HG03378 (cell line): Measurements from ENCODE around the gene PCBP3.

ENCODE experiments used
- ATAC-seq: cut with Tn5 transposase; IDR thresholded peaks from one replicate; pipeline ENCODE4 v1.9.1; 2021; ENCODE audit warnings: mild to moderate bottlenecking, moderate library complexity; ENCODE audit not compliant: unreplicated experiment

Gene PCBP3

DNA sequence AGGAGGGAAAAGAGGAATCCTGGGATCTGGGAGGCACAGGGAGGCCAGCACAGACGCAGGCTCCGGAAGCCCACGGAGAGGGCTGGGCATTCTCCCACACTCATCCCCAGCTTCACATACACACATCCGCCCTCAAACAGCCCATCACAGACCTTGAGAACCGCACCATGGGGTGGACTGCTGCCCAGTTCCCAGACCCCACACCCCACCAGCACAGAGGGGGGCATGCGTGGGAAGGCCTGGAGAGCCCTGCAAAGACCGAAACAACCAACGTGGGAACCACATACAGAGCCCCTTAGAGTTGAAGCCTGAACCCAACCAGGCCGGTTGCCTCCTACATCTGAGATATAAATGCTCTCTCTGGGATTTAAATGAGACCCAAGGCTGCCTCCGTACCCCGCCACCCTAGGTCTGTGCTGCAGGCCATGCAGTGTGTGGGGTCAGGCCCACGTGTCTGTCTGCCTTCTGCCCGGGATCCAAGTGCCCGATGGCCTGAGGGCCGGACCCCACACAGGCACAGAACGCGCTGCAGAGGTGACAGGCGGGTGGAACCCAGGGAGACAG is 211.8 kb downstream of the PCBP3 start:
- no peak for ATAC-seq

DNA sequence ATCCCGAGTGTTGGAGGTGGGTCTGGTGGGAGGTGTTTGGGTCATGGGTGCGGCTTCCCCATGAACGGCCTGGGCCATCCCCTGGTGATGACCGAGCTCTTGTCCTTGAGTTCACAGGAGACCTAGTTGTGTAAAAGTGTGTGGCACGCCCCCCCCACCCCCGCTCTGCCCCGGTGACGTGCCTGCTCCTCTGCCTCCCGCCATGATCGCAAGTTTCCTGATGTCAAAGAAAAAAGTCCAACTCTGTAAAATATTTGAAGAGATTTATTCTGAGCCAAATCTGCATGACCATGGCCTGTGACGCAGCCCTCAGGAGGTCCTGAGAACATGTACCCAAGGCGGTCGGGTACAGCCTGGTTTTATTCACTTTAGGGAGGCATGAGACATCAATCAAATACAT is 212.9 kb downstream of the PCBP3 start:
- ATAC-seq = no peak

DNA sequence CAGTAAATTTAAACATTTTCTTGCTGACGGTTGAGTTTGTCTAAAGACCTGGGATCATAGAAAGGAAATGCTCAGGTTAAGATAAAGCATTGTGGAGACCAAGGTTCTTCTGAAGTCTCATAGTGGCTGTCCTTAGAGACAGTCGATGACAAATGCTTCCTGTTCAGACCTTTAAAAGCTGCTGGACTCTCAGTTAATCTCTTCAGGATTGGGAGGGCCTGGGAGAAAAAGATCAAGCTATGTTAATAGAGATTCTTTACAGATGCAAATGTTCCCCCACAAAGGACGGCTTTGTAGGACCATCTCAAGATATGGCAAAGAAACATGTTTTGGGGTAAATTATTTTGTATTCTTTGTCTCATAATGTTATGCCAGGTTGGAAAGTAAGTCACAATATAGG is 213.4 kb downstream of the PCBP3 start:
- ATAC-seq = no peak

DNA sequence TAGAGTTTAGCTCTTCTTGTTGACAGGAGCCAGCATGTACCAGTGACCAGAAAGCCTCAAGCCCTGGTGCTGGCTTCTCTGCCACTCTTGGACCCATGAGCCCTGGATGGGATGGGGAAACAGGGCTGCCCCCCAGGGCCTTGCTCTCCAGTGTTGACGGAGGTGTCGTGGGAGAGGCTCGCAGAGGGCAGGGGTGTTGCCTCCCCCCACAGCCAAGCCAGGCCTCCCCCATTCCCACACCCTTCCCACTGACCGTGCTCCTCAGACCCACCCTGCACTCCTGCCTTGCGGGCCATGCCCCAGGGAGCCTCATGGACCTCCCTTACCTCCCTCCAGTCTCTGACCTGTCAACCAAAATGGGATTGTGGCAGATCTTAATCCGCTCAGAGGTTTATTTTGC is 214.2 kb downstream of the PCBP3 start:
- no peak for ATAC-seq

DNA sequence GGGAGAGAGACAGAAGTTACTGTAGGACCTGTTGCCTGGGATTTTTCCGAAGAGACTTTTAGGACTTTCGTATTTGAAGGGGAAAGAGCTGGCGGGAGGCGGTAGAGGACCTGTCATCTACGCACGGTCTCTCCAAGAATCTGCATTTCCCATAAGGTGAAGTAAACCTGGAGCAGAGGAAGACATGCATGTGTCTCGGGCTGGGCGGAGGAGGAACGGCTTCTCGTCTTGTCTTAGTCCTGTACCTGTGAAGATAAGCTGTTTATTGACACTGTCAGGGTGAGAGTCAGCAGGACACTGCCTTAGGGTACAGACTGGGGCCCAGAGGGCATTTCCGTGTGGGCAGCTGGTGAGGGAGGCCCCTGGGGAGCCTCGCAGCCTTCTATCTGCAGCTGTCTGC is 214.7 kb downstream of the PCBP3 start:
- no peak for ATAC-seq

DNA sequence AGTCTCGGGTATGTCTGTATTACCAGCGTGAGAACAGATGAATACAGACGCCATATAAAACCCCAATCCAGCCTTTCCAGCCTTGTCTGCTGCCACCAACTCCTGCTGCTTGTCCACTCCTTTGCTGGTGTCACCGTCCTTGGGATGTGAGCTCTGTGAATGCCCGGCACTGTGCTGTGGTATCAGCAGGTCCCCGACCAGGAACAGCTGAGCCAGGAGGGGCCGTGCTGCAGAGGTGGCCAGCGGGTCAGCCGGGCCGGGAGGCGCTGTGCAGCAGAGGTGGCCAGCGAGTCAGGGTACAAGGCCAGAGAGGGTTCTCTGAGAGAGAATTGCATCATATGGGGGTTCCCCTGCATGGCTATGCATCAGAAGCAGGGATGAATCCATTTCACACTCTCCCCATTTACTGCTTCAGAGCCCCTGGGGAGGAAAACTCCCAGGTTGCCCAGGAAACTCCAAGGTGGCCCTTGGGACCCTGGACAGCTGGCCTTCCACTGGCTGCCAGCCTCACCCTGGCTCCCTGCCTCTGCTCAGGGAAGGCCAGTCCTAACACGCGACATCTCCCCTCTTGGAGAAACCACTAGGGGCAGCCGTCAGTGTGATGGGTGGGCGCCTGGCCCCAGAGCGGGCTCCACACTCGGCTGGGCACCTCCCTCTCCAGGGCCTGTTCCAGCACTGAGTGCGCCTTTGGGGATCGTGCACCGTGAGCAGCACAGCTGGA is 215.7 kb downstream of the PCBP3 start:
- ATAC-seq = no peak

DNA sequence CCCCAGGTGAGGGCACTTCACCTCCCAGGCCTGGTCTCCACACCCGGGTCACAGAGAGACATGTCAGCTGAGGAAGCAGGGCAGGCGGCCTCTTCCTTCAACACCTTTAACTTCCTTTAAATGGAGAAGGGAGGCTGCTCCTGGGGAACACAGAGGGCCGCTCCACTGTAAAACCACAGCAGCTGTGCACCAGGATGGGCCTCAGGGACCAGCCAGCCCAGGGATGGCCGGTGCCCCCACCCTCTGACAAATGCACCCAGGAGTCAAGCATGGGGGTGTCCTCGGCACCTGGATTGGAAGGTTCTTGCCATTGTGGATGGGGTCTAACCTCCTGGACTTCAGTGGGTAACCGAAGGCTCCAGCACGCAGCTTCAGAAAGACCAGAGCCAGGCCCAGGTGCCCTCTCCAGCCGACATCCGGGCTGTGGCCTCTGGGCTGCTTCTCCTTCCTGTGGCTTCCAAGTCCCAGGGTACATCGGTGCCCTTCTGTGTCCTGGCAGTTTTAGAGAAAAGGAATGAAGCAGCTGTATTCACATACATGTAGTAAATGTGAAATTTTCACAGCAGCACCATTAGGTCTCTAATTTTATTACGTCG is 216.3 kb downstream of the PCBP3 start:
- ATAC-seq = no peak

DNA sequence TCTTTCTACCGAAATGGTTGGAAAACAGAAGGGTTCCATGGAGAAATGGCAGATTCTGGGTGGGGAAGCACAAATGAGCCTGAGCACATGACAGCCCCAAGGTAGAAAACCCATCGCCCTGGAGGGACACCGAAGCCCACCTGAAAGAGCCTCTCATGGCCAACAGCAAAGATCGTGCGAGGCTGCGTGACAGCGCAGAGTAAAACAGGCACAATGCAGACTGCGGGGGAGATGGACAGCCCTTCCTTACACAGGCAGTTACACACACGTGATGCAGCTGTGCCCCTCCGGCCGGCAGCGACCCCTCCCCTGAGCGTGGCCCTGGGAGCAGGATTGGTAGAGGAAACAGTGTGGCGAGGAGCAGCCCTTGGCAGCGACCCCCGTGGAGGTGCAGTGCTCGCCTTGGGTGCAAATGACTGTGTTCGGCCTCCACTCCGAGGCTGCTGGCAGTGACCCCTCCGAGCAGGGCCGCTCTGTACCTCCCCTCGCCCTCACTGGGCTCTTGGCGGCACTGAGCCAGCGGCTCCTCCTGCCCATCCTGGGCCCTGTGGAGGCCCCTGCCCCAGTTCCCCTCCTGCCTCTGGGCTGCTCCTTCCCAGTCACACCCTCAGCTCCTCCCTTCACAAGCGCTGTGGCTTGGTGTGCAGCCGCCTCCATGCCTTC is 217.1 kb downstream of the PCBP3 start:
- no peak for ATAC-seq

DNA sequence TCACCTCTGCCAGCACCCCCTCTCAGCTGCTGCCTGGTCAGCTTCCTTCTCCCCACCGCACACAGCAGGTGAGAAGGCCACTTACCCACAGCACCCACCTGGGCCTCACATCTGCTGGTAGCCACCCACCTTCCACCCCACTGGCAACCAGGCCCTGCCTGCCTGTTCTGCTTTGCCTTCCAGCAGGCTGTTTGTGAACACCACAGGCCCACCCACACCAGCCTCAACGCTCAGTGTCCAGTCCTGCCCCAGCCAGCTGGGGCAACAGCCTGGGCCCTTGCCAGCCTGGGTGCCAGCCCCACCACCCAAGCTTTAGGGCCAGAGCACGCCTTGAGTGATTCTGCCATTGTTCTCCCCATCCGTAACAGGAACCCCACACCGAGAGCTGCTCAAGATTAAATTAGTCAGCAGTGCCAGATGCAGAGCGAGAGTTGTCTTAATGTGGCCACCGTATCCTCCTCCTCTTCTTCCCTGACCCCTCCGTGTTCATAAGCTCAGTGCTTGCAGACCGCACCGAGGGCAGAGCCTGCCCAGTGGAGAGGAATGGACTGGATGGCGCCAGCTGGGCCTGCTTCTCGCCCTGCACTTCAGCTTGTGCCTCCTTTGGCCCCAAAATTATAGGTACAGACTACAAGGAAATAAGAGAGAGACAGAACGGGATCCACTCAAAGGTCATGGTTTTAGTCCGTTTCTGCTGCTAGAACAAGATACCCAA is 217.8 kb downstream of the PCBP3 start:
- ATAC-seq = no peak

DNA sequence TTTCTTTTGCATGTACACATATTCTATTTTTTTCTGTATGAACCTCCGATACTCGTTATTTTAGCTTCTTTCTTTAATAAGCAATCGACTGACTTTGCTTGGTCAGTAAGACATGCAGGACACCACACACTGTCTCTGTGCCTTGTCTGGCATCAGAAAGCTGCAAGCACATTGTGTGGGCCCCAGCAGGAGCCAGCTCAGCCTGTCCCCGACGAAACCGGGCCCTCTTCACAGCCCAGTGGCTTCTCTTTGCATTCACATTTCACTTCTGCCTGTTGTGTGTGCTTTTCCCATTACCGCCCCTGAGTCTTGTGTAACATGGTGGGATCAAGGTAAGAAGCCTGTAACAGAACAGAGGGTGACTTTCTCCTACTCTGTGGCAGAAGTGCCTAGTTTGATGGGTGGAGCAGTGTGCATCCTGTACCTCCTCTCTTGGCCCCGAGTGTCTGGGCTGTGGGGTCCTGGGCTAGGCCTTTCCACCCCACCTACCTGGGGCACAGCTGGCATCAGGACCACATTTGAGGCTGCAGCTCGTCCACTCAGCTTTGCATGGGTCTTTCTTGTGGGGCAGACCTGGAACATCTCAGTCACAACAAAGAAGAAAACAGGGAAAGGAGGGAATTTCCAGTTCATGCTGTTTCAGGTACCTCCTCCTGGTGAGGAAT is 219.2 kb downstream of the PCBP3 start:
- ATAC-seq = no peak

DNA sequence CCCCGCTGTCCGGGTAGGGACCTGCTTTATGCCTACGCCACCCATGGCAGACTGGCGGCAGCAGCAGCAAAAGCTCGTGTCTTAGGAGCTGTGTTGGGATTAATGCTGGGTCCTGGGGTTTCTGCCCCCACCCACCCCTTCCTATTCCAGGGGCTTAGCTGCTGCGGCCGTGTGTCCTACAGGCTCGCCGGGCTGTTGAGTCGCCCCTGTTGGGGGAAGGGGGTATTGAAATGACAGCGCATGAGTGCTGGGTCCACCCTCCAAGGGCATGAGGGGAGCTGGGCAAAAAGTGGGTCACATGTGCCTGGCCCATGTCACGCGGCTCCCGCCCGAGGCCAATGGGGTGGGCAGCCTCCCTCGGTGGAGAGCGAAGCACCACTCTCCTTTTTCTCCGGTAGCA is 219.7 kb downstream of the PCBP3 start:
- no peak for ATAC-seq

DNA sequence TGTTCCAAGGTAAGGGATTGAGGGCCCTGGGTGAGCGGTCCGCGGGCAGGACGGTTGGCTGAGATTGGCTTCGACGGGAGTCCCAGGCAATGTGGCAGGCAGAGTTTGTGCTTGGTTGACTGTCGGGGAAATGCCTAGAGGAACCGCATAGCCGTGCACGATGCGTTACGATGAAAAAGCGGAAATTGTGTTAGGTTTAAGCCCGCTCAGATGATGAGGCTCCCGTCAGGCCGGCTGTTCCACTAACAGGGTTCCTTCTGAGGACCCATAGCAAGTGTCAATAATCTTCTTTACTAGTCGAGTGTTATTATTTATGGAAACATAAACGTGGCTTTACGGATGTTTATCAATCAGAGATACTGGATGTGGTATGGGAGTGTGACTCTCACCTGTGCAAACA is 220.2 kb downstream of the PCBP3 start:
- ATAC-seq = no peak

DNA sequence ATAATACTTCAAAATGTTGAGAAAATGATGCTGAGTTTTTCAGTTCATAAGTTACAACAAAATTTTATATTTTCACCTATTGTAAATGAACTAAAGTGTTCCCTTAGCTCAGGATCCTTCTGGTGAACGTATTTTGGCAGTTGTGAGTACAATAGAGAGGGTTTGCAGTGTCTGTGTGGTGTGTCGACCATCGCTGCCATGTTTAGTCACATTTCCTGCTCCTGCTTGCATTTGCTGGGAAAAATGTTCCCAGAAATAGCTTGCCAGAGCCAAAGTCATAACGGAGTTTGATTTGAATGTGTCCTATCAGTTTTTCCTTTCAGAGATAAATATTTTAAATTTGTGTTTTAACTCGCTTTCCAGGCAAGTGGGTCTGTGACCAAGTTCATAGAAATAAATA is 220.9 kb downstream of the PCBP3 start:
- no peak for ATAC-seq

DNA sequence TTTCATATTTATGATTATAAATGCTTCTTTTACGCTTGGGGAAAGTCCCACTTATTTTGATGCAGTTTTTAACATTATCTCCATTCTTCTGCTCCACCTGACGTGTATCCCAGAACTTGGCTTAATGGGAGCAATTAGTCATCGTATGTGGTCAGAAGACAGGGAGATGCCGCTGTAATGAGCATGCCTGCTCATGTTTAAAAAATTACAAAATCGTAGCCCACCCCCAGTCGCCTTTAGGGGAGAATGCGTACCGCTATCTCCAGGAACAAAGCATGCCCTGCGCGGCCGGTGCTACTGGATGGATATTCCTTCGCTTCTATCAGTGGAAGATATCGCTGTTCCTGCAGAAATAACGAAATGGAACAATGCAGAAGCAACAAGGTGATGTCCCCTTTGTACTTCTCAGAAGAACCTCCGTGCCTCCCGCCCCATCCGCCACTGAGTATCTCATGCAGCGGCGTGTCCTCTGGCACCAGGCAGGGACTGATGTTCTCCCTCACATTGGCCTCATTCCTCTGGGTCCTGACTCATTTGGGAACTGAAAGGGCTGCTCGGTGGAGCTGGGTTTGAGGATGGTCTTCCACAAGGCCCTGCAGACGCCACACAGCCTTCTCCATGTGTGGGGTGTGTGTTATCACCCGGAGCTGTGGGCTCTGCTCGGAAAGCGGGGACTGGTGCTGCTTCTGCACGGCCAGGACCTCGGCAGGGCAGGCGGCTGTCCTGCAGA is 221.7 kb downstream of the PCBP3 start:
- ATAC-seq = no peak

DNA sequence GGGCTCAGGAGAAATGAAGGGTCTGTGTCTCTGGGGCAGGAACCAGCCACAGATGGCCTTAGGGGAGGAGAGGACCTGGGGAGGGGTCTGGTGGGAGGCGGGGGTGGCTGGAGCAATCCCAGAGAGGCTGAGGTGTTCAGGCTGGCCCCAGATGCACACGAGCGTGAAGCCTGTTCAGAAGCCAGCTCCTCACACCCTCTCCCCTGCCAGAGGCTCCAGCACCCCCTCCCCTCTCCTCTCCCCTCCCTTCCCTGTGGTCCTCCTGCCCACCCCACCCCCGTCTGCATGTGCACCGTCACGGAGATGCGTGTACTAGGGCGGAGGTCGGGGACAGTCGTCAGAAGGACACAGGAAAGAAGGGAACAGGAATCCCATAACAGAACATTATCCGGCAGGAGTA is 223.0 kb downstream of the PCBP3 start:
- ATAC-seq = no peak

DNA sequence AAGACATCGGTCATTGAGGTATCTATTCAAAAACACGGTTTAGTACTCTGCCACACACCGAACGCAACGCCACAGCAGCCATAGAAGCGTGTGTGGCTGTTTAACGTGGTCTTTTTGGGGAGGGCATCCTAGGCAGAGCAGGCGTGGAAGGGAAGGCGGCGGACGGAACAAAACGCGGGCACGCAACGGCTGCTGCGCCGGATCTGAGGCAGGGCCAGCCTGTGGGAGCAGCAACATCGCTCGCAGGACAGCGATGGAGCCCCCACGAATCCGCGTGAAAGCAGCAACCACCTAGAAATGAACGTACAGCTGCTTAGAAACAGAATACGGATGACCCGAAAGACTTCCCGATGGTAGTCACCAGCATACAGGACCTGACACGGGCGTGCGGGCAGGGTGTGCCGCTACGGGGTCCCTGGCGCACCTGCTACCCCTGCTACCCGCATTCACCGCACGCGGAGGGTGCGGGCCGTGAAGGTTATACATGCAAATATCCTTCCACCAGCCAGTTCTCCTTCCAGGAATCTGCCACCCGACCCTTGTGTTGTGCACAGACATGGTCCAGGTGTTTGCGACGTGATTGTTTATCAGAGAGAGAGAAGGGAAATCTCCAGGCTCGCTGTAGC is 223.6 kb downstream of the PCBP3 start:
- ATAC-seq = no peak

DNA sequence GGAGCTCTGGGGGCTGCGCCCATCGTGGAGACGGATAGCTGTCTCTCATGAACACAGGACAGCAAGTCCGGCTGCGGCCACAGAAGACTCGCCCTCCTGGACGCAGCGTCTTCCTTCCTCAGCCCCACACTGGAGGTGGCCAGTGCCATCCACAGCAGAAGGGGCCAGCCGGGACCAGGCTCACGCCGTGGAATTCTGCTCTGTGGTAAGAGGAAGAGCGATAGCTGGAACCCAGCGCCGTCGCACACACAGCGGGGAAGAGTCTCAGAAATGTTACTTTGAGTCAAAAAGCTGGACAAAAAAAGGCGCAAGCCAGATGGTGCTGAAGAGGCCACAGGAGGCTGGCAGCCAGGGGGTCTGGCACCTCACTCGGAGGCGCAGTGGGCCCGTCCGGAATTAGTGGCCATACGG is 224.2 kb downstream of the PCBP3 start:
- ATAC-seq = no peak

DNA sequence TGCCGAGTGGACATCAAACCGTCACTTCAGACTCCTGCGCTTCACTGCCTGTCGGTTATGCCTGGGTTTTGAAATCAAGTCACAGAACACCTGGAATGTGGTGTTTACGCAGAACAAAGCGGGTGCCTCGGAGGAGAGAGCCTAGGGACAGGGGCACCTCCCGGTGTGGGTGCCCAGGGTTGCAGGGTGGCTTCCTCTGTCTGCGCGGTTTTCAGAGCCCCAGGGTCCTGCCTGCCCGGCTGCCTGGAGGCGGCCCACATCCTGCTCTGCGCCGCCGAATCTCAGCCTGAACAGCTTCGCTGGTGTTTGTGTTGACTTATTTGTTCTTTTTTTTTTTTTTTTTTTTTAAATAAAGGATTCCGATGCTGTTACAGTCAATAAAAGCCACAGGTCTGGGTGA is 224.6 kb downstream of the PCBP3 start:
- no peak for ATAC-seq

DNA sequence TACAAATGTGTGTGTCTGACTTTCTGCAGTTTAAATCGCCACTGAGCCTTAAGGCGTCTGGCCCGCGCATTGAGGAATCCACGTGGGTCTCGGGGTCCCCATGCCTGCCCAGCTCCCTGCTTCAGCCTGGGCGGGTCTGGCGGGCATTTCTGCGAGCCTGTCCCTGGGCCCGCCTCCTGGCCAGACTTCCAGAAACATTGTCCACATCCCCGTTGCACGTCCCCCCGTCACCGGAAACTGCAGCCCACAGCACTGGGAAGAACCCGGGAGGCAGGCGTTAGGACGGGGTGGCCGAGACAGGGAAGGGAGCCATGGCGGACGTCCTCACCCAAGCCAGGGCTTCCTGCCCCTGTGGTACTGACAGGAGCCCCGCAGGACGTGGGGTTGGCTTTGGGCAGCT is 225.0 kb downstream of the PCBP3 start:
- no peak for ATAC-seq
